ENCODE measurements around the gene YBX2.

DNA sequence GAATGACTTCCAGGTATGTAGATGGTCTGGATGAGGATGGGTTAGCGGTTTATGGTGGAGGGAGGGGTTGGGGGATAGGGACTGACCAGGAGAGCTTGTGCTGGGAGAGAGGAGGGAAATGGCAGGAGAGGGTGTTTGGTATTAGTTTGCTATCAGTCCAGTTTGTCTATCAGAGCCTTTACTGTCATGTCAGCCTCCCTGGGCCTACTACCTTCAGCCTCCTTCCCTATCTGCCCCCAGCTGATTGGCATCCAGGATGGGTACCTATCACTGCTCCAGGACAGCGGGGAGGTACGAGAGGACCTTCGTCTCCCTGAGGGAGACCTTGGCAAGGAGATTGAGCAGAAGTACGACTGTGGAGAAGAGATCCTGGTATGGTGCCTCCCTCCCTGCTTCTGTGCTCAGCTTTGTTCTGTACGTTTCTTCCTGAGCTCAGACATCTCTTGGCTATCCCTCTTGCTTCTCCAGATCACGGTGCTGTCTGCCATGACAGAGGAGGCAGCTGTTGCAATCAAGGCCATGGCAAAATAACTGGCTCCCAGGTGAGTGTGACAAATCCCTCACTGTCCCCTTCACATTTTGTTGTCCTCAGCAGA is 16.8 kb upstream of the YBX2 start:
- TF ChIP-seq, protein P1, sequence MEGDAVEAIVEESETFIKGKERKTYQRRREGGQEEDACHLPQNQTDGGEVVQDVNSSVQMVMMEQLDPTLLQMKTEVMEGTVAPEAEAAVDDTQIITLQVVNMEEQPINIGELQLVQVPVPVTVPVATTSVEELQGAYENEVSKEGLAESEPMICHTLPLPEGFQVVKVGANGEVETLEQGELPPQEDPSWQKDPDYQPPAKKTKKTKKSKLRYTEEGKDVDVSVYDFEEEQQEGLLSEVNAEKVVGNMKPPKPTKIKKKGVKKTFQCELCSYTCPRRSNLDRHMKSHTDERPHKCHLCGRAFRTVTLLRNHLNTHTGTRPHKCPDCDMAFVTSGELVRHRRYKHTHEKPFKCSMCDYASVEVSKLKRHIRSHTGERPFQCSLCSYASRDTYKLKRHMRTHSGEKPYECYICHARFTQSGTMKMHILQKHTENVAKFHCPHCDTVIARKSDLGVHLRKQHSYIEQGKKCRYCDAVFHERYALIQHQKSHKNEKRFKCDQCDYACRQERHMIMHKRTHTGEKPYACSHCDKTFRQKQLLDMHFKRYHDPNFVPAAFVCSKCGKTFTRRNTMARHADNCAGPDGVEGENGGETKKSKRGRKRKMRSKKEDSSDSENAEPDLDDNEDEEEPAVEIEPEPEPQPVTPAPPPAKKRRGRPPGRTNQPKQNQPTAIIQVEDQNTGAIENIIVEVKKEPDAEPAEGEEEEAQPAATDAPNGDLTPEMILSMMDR (conservative IDR thresholded peaks at IDR 0.05) = no peak
- no peak for TF ChIP-seq EZH2 (IDR thresholded peaks at IDR 0.05; ENCODE audit: low read depth)

Data from PC-9 (cell line).